ENCODE results near the gene RAPGEF6.

RAPGEF6 gene

DNA sequence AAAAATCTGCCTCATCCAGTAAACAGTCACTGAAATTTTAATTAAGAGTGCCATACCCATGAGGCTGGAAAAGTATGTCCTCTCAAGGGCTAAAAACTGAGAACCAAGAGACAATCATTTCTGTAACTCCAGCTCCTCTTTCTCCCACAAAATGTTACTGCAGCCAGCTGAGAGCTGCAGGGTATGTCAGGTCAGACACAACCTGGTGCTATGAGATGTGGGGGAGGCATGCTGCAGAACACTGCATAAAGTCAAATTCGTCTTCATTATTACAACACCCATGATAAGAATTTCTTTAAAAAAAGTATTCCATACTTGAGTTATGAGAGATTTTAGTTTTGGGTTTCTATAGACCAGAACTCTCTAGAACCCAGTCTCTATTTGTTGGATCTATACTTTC, 209.0 kb downstream of the RAPGEF6 start:
- in situ Hi-C loops (cut with MboI; ENCODE audit: low pct_unique_long_range_greater_than_20kb, low sequenced_read_pairs, unreplicated experiment), result no loop called here
- no peak for TF ChIP-seq CTCF (IDR thresholded peaks at IDR 0.05; ENCODE audit: extremely low read depth, insufficient read depth, missing control alignments)
- DNase-seq (ENCODE audit: low spot score), result no peak

DNA sequence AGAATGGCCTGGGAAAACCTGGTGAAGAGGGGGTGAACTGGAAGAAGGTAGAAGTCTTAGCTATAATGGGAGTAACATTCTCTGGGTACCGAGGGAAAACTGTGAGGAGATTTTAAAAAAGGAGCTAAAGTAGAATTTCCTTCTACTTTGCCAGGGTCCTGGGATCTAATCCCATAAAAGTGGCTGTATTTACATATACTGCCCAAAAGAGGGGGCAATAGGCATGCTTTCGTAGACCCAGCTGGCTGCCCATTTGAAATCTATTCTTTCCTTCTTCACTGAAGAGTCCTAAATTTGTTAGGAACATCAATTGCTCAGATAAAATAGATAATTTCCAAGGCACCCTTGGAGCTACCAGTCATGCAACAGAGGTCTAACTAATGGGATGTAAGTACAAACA, 212.0 kb downstream of the RAPGEF6 start:
- in situ Hi-C loops (cut with MboI; ENCODE audit: low pct_unique_long_range_greater_than_20kb, low sequenced_read_pairs, unreplicated experiment), result no loop called here
- TF ChIP-seq CTCF (IDR thresholded peaks at IDR 0.05; ENCODE audit: extremely low read depth, insufficient read depth, missing control alignments), result peak; percentile 45
- DNase-seq (ENCODE audit: low spot score), result no peak

DNA sequence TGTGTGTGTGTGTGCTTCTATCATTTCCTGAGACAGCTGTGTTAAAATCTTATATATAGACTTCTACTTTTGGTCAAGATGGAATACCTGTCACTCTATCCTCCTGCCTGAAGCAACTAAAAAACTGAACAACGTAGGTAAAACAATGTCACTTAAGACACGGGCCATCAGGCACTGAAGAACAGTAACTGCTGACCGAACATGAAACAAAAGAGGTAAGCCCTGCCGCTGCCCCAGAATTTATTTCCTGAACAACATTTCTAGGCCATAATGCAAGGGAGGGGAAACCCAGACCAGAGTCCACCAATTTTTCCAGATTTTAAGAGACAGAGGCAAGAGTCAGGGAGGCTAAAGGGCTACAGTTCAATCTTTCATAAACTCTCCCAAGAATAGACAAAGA, 215.2 kb downstream of the RAPGEF6 start:
- in situ Hi-C loops (cut with MboI; ENCODE audit: low pct_unique_long_range_greater_than_20kb, low sequenced_read_pairs, unreplicated experiment), result no loop called here
- DNase-seq (ENCODE audit: low spot score), result peak; percentile 14
- no peak for TF ChIP-seq CTCF (IDR thresholded peaks at IDR 0.05; ENCODE audit: extremely low read depth, insufficient read depth, missing control alignments)

GRCh38 chr5:131418846-131419245, 216.2 kb downstream of the RAPGEF6 start:
- no peak for TF ChIP-seq CTCF (IDR thresholded peaks at IDR 0.05; ENCODE audit: extremely low read depth, insufficient read depth, missing control alignments)
- in situ Hi-C loops (cut with MboI; ENCODE audit: low pct_unique_long_range_greater_than_20kb, low sequenced_read_pairs, unreplicated experiment), result no loop called here

DNA sequence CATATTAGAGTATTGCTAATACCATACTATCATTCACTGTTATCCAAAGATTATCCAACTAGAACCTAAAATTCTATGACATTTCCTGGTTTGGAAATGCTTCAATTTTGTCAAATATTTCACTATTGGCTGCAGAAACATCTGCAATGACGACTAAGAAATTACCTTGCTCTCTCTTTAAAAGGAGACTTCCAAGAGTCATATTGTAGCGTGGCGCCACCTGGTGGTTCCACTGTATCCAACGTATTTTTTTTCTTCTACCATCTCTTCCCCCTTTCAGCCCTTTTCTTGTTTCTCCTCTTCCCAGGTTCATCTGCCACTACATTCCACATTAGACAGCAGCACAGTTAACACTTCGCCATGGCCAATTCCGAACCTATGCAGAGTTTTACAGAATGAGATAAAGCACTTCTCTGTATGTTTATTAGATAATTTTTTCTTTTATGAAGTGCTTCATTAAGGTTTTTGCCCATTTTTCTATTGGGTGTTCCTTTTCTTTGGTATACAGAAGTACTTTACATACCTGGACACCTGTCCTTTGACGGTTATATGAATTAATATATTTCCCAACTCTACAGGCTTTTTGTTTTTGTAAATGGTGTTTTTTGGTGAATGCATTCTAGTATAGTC, 217.7 kb downstream of the RAPGEF6 start:
- in situ Hi-C loops (cut with MboI; ENCODE audit: low pct_unique_long_range_greater_than_20kb, low sequenced_read_pairs, unreplicated experiment), result no loop called here
- TF ChIP-seq CTCF (IDR thresholded peaks at IDR 0.05; ENCODE audit: extremely low read depth, insufficient read depth, missing control alignments), result peak; percentile 69
- peak; percentile 47 for DNase-seq (ENCODE audit: low spot score)

More at GRCh38 chr5:131418846-131419245, 216.2 kb downstream of the RAPGEF6 start:
- DNase-seq (ENCODE audit: low spot score), result no peak

DNA sequence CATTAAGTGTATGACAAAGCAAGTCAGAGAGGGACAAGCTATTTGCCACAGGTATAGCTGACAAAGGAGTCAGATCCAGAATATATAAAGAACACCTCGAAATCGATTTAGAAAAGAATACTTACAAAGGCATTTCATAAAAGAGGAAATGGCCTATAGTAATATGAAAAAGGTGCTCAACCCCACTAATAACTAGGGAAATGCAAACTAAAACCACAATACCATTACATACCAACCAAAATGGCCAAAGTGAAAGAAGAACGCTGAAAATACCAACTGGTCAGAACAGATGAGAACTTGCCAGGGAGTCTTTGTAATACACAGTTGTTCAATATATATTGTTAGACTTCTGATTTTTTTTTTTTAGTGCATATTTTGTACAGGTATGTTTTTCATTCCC, 218.3 kb downstream of the RAPGEF6 start:
- peak; percentile 39 for DNase-seq (ENCODE audit: low spot score)
- in situ Hi-C loops (cut with MboI; ENCODE audit: low pct_unique_long_range_greater_than_20kb, low sequenced_read_pairs, unreplicated experiment), result no loop called here
- TF ChIP-seq CTCF (IDR thresholded peaks at IDR 0.05; ENCODE audit: extremely low read depth, insufficient read depth, missing control alignments), result no peak

All from GM13977 (cell line).